GM12865 (cell line): ENCODE data around the gene FCRL2.

Source experiments
- DNase-seq: peaks from one replicate; pipeline ENCODE4 v3.0.0; 2010; ENCODE audit warnings: low read depth
- H3K4me3 ChIP-seq: 2 replicates; pipeline ENCODE4 v1.5.1; 2011; ENCODE audit warnings: mild to moderate bottlenecking, low read depth, low read length, control low read depth
- CTCF ChIP-seq: IDR thresholded peaks from 2 replicates; pipeline ENCODE4 v1.5.1; 2011; ENCODE audit warnings: low read length, control low read depth, low read depth, inconsistent platforms; ENCODE audit not compliant: insufficient read depth; ENCODE audit errors: missing control alignments

FCRL2 gene, protein sequence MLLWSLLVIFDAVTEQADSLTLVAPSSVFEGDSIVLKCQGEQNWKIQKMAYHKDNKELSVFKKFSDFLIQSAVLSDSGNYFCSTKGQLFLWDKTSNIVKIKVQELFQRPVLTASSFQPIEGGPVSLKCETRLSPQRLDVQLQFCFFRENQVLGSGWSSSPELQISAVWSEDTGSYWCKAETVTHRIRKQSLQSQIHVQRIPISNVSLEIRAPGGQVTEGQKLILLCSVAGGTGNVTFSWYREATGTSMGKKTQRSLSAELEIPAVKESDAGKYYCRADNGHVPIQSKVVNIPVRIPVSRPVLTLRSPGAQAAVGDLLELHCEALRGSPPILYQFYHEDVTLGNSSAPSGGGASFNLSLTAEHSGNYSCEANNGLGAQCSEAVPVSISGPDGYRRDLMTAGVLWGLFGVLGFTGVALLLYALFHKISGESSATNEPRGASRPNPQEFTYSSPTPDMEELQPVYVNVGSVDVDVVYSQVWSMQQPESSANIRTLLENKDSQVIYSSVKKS

GRCh38 chr1:157776971-157777391 lies at the start of gene FCRL2:
Gene FCRL2, minus strand, starts transcription at chr1:157777132. Its CDS starts 59 bp downstream, at chr1:157777073.
- TF ChIP-seq CTCF: no peak
- H3K4me3 ChIP-seq: no peak within 1 kb of the TSS
- DNase-seq: peak; percentile 22

DNA sequence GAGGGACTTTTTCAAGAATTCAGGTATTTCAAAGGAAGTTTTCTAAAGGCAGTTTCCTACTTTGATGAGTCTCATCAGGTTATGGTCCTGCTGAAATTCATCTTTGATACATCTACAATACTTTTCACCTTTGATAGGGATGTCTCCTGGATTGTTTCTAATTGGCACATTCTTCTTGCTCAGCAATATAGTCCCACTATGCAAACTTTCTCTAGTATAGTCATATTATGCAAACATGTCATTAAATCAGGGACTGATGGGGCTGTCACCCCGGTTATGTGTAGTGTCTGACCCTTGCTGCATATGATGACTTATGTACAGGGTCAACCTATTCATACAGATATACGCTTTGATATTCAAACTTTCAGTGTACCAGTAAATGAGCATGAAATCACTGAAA lies 43.4 kb upstream of the FCRL2 start:
- H3K4me3 ChIP-seq: no peak overlapping the region
- no peak for TF ChIP-seq CTCF
- DNase-seq: no peak

GRCh38 chr1:157819896-157820295 lies 43.0 kb upstream of the FCRL2 start, which contains the start of gene FCRL1:
Gene FCRL1, minus strand, starts transcription at chr1:157820120. Its CDS starts 83 bp downstream, at chr1:157820037.
- no peak for TF ChIP-seq CTCF
- DNase-seq: no peak
- no peak within 1 kb of the TSS for H3K4me3 ChIP-seq

DNA sequence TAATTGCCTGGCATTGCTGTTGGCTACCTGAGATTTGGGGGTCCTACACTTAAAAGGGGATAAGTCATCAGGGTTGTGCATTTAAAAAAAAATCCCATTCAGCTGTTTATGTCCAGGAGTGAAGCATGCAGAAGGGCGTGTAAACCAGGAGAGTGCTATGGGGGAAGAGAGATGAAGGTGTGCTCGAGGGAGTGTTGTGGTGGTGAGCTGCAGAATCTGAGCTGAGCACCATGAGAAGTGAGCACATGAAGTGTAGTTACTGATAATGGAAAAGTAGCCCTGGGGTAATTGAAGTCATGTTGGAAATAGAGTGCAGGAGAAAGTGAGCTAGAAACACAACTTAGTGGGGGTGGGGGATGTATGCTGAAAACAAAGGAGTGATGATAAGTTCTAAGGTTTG lies 42.3 kb upstream of the FCRL2 start:
- no peak for DNase-seq
- TF ChIP-seq CTCF: no peak
- no peak overlapping the region for H3K4me3 ChIP-seq

DNA sequence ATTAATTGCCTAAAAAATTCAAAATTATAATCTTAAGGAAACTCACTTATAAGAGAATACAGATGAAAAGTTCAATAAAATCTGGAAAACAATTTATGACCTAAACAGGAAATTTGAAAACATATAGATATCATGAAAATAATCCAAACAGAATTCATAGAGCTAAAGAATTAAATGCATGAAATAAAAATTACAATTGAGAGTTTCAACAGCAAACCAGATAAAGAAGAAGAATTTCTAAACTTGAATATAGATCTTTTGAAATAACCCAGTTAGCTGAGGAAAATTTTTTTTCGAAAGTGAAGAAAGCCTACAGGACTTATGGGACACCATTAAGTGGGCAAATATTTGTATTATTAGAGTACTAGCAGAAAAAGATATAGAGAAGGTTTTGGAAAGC lies 36.3 kb upstream of the FCRL2 start:
- no peak for TF ChIP-seq CTCF
- H3K4me3 ChIP-seq: no peak overlapping the region
- no peak for DNase-seq

GRCh38 chr1:157806431-157807149 lies 29.7 kb upstream of the FCRL2 start:
- peak overlapping the region; percentile 2; the same call in 1 of the 2 replicates for H3K4me3 ChIP-seq
- DNase-seq: peak; percentile 92
- TF ChIP-seq CTCF: no peak
